Measurements from ENCODE around the gene C1QB. TPM values are rescaled to one million over a fixed set of nuclear protein-coding genes. Genes with fewer than 3 reads are reported as not detected.

Gene C1QB
- total and polyA plus RNA-seq, 11 donors = 16.6 to 667 (median 77.4) TPM

DNA sequence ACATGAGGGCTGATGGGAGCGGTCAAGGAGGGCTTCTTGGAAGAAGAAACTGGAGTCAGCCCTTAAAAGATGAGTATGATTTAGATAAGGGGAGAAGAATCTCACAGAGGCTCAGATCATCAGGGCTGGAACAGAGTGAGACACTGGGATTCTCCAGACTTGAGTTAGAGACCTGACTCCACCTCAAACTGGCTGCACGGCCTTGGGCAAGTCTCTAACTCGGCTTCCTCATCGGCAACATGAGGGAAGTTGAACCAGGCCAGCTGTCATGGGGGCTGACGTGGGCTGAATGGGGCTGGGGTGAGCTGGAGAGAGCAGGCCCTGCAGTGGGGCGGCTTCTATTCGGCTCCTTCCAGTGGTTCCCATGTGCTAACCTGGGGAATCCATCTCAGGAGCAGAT lies 7.1 kb upstream of the C1QB start:
- intact Hi-C loops (cut with DNase I) = loop anchor here in 4 of 10 donors (10.0 kb wide), 2 partner anchors 511 to 541 kb away; no protein-coding TSS in a partner anchor
- Histone ChIP-seq H3K27ac (peak overlapping the region in 1 of 12 donors; percentile 81), H3K27me3 (peaks cover 0 to 10% (median 0%) of the 10 kb centered on the region in 9 donors), H3K9me3 (no peaks in the 10 kb centered on the region), H3K36me3 (peaks cover 0 to 4% (median 0%) of the 10 kb centered on the region in 9 donors), H3K4me3 (peak overlapping the region in 5 of 12 donors; percentile 12 to 61 (median 44)), H3K4me1 (peaks cover 0 to 20% (median 0%) of the 10 kb centered on the region in 12 donors)
- 67 to 76% (median 71%) methylated on average over 7 of the region's 7 CpGs for WGBS, 4 donors
- ATAC-seq (peak in 2 of 4 donors; percentile 9 to 17), DNase-seq (no peak)
- TF ChIP-seq POLR2A (IDR thresholded peaks at IDR 0.05) = no peak
- TF ChIP-seq, protein P1, sequence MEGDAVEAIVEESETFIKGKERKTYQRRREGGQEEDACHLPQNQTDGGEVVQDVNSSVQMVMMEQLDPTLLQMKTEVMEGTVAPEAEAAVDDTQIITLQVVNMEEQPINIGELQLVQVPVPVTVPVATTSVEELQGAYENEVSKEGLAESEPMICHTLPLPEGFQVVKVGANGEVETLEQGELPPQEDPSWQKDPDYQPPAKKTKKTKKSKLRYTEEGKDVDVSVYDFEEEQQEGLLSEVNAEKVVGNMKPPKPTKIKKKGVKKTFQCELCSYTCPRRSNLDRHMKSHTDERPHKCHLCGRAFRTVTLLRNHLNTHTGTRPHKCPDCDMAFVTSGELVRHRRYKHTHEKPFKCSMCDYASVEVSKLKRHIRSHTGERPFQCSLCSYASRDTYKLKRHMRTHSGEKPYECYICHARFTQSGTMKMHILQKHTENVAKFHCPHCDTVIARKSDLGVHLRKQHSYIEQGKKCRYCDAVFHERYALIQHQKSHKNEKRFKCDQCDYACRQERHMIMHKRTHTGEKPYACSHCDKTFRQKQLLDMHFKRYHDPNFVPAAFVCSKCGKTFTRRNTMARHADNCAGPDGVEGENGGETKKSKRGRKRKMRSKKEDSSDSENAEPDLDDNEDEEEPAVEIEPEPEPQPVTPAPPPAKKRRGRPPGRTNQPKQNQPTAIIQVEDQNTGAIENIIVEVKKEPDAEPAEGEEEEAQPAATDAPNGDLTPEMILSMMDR (IDR thresholded peaks at IDR 0.05) = no peak

DNA sequence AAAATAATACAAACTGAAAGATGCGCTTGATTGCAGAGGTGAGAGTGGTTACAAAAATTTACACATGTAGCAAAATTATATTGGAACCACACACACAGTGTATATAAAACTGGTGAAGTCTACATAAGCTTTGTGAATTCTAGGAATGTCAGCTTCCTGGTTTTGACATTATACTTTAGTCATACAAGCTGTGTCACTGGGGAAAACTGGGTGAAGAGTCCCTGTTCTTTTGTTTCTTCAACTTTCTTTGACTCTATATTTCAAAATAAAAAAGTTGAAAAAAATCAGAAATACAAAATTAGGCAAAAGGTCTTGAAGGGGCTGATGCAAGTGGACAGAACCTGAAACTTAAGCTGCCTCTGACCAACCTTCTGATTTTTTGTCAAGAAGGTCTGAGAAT lies 6.7 kb upstream of the C1QB start:
- intact Hi-C loops (cut with DNase I) = loop anchor here in 4 of 10 donors (10.0 kb wide), 2 partner anchors 512 to 542 kb away; no protein-coding TSS in a partner anchor
- no peak for ATAC-seq
- no peaks in the 10 kb centered on the region for H3K9me3 ChIP-seq
- H3K27me3 ChIP-seq = peaks cover 0 to 10% (median 2%) of the 10 kb centered on the region in 9 donors
- no peak for DNase-seq
- H3K27ac ChIP-seq = peak overlapping the region in 1 of 12 donors; percentile 81
- WGBS, 4 donors = 0 to 98% (median 30%) methylated on average over 1 of the region's 1 CpG
- peaks cover 0 to 4% (median 0%) of the 10 kb centered on the region in 9 donors for H3K36me3 ChIP-seq
- H3K4me3 ChIP-seq = peak overlapping the region in 2 of 12 donors; percentile 44 to 61
- TF ChIP-seq, protein P1 (IDR thresholded peaks at IDR 0.05) = no peak
- no peak for TF ChIP-seq POLR2A (IDR thresholded peaks at IDR 0.05)
- H3K4me1 ChIP-seq = peaks cover 0 to 22% (median 0%) of the 10 kb centered on the region in 12 donors

DNA sequence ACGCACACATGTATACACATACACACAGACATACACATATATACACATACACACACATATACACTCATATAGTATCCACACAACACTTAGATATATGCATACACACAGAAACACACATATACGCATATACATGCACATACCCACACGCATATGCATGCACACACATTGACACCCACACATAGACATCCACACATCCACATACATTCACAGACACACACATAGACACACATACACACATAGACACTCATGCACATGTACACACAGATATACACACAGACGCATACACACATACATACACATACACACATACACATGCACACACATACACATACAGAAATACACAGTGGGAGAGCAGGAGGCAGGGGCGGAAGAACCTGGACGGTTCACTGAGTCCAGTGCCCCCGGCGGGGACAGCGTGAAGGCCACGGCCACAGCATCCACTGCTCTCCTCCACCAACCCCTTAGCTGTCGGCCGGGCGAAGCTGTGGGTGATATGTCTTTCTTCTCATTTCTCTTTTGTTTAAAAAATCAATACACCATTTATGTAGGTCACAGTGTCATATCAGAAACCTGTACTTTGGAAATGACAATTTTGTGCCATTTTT lies 2.8 kb upstream of the C1QB start:
- H3K27me3 ChIP-seq = peaks cover 0 to 35% (median 2%) of the 10 kb centered on the region in 9 donors
- ATAC-seq = no peak
- no peaks in the 10 kb centered on the region for H3K9me3 ChIP-seq
- TF ChIP-seq, protein P1 (IDR thresholded peaks at IDR 0.05) = no peak
- TF ChIP-seq POLR2A (IDR thresholded peaks at IDR 0.05) = no peak
- no peak overlapping the region for H3K27ac ChIP-seq
- no peak overlapping the region for H3K4me3 ChIP-seq
- peaks cover 0 to 16% (median 0%) of the 10 kb centered on the region in 12 donors for H3K4me1 ChIP-seq
- no peak for DNase-seq
- intact Hi-C loops (cut with DNase I) = no loop called here
- H3K36me3 ChIP-seq = peaks cover 0 to 4% (median 0%) of the 10 kb centered on the region in 9 donors
- WGBS, 4 donors = 85 to 92% (median 85%) methylated on average over 13 of the region's 13 CpGs

All from heart left ventricle (tissue), 16 donors.